ENCODE data around the gene MEI4.
A peak's percentile ranks its signal among the peaks of the same experiment; 100 is the strongest.
"Not testable (repeated sequence)": the region's sequence is repeated elsewhere in the genome, so short reads cannot be mapped to it uniquely, and the experiment has no call there.

MEI4 gene

GRCh38 chr6:77652739-77653138, at the start of gene MEI4:
MEI4 (plus strand) TSS chr6:77653039; CDS start chr6:77690672, 37,633 bp downstream.
- no peak for DNase-seq

GRCh38 chr6:77604476-77604875, 48.4 kb upstream of the MEI4 start:
- no peak for DNase-seq

- no peak for DNase-seq
Observed at GRCh38 chr6:77607004-77607403, 45.8 kb upstream of the MEI4 start.

- DNase-seq: no peak
Observed at GRCh38 chr6:77609106-77609505, 43.7 kb upstream of the MEI4 start.

- no peak for DNase-seq
Observed at GRCh38 chr6:77619114-77619513, 33.7 kb upstream of the MEI4 start.

GRCh38 chr6:77620278-77620882, 32.5 kb upstream of the MEI4 start:
- peak; percentile 42 to 62 for DNase-seq

- DNase-seq: no peak
Observed at GRCh38 chr6:77624515-77624914, 28.3 kb upstream of the MEI4 start.

GRCh38 chr6:77626426-77626825, 26.4 kb upstream of the MEI4 start:
- no peak for DNase-seq

- no peak for DNase-seq
Observed at GRCh38 chr6:77630014-77630413, 22.8 kb upstream of the MEI4 start.

GRCh38 chr6:77633471-77633870, 19.4 kb upstream of the MEI4 start:
- DNase-seq: no peak

- DNase-seq: no peak
Observed at GRCh38 chr6:77633993-77634715, 18.7 kb upstream of the MEI4 start.

- DNase-seq: no peak
Observed at GRCh38 chr6:77638129-77638830, 14.6 kb upstream of the MEI4 start.

- peak in 1 of 2 experiments; percentile 4 for DNase-seq
Observed at GRCh38 chr6:77644102-77644705, 8.6 kb upstream of the MEI4 start.

- peak; percentile 15 to 59 for DNase-seq
Observed at GRCh38 chr6:77650098-77650663, 2.7 kb upstream of the MEI4 start.

- no peak for DNase-seq
Observed at GRCh38 chr6:77653816-77654215, 977 bp downstream of the MEI4 start.

- not testable (repeated sequence) for DNase-seq
Observed at GRCh38 chr6:77655035-77655434, 2.2 kb downstream of the MEI4 start.

- DNase-seq: no peak
Observed at GRCh38 chr6:77656999-77657764, 4.3 kb downstream of the MEI4 start.

GRCh38 chr6:77666340-77666739, 13.5 kb downstream of the MEI4 start:
- DNase-seq: no peak

- DNase-seq: peak in 1 of 2 experiments; percentile 0
Observed at GRCh38 chr6:77666846-77667245, 14.0 kb downstream of the MEI4 start.

- no peak for DNase-seq
Observed at GRCh38 chr6:77669913-77670312, 17.1 kb downstream of the MEI4 start.

GRCh38 chr6:77674211-77674610, 21.4 kb downstream of the MEI4 start:
- DNase-seq: no peak

GRCh38 chr6:77678048-77678447, 25.2 kb downstream of the MEI4 start:
- DNase-seq: no peak

Data from NCI-H526 (cell line).